Osteoblast (primary cell): Measurements from ENCODE around the gene LCN2. TPM values are rescaled to one million over a fixed set of nuclear protein-coding genes. Genes with fewer than 3 reads are reported as not detected.

Experiments used
- DNase-seq: peaks from one replicate; pipeline ENCODE4 v3.0.0; 2011; ENCODE audit warnings: low spot score, mixed read lengths; ENCODE audit not compliant: insufficient read length; ENCODE audit errors: missing footprints
- H2AFZ ChIP-seq: 2 replicates; pipeline ENCODE4 v1.6.0; 2011; ENCODE audit warnings: mild to moderate bottlenecking, low read length
- H3K27ac ChIP-seq: 2 replicates; pipeline ENCODE4 v1.5.1; 2011; ENCODE audit warnings: mild to moderate bottlenecking, low read depth, low read length, moderate library complexity
- H3K27me3 ChIP-seq: 2 replicates; pipeline ENCODE4 v1.6.0; 2012; ENCODE audit warnings: mild to moderate bottlenecking, control low read depth, inconsistent platforms, low read length, moderate library complexity; ENCODE audit not compliant: insufficient read depth
- H3K36me3 ChIP-seq: 2 replicates; pipeline ENCODE4 v1.5.1; 2011; ENCODE audit warnings: mild to moderate bottlenecking, low read length, control low read depth, moderate library complexity; ENCODE audit not compliant: insufficient read depth
- H3K4me1 ChIP-seq: 2 replicates; pipeline ENCODE4 v1.5.1; 2011; ENCODE audit warnings: mild to moderate bottlenecking, low read length, control low read depth, moderate library complexity; ENCODE audit not compliant: insufficient read depth
- H3K4me2 ChIP-seq: 2 replicates; pipeline ENCODE4 v1.6.0; 2011; ENCODE audit warnings: mild to moderate bottlenecking, low read length; ENCODE audit not compliant: insufficient read depth
- H3K4me3 ChIP-seq: fragments of 200-600 bp; sonication (generic); 3 replicates; pipeline ENCODE4 v1.5.1; 2012; ENCODE audit warnings: mild to moderate bottlenecking, low read length, inconsistent platforms; ENCODE audit not compliant: insufficient read depth
- H3K79me2 ChIP-seq: 2 replicates; pipeline ENCODE4 v1.6.0; 2012; ENCODE audit warnings: mild to moderate bottlenecking, low read length, control low read depth, inconsistent platforms; ENCODE audit not compliant: insufficient read depth
- H3K9me3 ChIP-seq: 2 replicates; pipeline ENCODE4 v1.5.1; 2011; ENCODE audit warnings: low read depth, low read length, control low read depth
- H4K20me1 ChIP-seq: 2 replicates; pipeline ENCODE4 v1.6.0; 2012; ENCODE audit warnings: mild to moderate bottlenecking, low read length, control low read depth; ENCODE audit not compliant: insufficient read depth
- total RNA-seq: library from RNA; depleted of rRNA; stranded (reverse); fragments of >200 nt; gene quantifications from 2 replicates; pipeline ENCODE4 v1.2.3, GENCODE V29; 2012
- TF ChIP-seq, protein P1 (sequence below): IDR thresholded peaks from 2 replicates; pipeline ENCODE4 v1.5.1; 2011; ENCODE audit warnings: mild to moderate bottlenecking, low read depth, low read length, moderate library complexity; ENCODE audit errors: extremely low read depth

The LCN2 gene
- total RNA-seq, 1 donor, result not detected

- Histone ChIP-seq H3K27ac (no peak overlapping the region), H2AFZ (peak overlapping the region; percentile 56), H3K4me3 (no peak overlapping the region), H3K4me1 (peaks cover 18% of the 10 kb centered on the region), H3K27me3 (no peaks in the 10 kb centered on the region), H3K9me3 (no peaks in the 10 kb centered on the region), H3K79me2 (no peaks in the 10 kb centered on the region), H3K4me2 (no peak overlapping the region), H3K36me3 (no peaks in the 10 kb centered on the region), H4K20me1 (peaks cover 2% of the 10 kb centered on the region)
- peak; percentile 85 for DNase-seq
- TF ChIP-seq, protein P1, sequence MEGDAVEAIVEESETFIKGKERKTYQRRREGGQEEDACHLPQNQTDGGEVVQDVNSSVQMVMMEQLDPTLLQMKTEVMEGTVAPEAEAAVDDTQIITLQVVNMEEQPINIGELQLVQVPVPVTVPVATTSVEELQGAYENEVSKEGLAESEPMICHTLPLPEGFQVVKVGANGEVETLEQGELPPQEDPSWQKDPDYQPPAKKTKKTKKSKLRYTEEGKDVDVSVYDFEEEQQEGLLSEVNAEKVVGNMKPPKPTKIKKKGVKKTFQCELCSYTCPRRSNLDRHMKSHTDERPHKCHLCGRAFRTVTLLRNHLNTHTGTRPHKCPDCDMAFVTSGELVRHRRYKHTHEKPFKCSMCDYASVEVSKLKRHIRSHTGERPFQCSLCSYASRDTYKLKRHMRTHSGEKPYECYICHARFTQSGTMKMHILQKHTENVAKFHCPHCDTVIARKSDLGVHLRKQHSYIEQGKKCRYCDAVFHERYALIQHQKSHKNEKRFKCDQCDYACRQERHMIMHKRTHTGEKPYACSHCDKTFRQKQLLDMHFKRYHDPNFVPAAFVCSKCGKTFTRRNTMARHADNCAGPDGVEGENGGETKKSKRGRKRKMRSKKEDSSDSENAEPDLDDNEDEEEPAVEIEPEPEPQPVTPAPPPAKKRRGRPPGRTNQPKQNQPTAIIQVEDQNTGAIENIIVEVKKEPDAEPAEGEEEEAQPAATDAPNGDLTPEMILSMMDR, result no peak
Observed at GRCh38 chr9:128201441-128202369, 52.5 kb downstream of the LCN2 start.

DNA sequence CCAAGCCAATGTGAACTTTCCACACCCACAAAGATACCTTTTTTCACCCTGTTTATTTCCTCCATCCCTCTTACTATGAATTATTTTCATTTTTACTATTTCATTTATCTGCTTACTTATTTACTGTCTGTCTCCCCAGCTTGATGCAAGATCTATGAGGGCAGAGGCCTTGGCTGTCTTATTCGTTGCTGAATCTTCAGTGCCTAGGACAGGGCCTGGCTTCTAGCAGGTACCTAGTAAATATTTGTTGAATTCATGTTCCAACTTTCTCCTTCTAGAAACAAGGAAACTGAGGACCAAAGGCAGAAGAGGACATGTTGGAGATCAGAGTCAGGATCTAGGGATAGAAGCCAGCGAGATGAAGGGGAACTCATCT, 53.4 kb downstream of the LCN2 start:
- Histone ChIP-seq H3K4me2 (peak overlapping the region; percentile 89), H3K27me3 (no peaks in the 10 kb centered on the region), H4K20me1 (peaks cover 2% of the 10 kb centered on the region), H3K9me3 (no peaks in the 10 kb centered on the region), H3K4me1 (peaks cover 18% of the 10 kb centered on the region), H3K4me3 (peak overlapping the region; percentile 74), H2AFZ (peak overlapping the region; percentile 69), H3K79me2 (no peaks in the 10 kb centered on the region), H3K27ac (no peak overlapping the region), H3K36me3 (no peaks in the 10 kb centered on the region)
- TF ChIP-seq, protein P1, result no peak
- no peak for DNase-seq

Other genes starting within 250 kb of the LCN2 start
- gene ST6GALNAC6, start 249.8 kb upstream of the LCN2 start, total RNA-seq, result 52.7 and 53.2 TPM in 2 replicates
- gene ST6GALNAC4, start 232.4 kb upstream of the LCN2 start, total RNA-seq, result 29.5 and 33.7 TPM in 2 replicates
- gene PIP5KL1, start 218.7 kb upstream of the LCN2 start, total RNA-seq, result 2.2 and 3.5 TPM in 2 replicates
- gene DPM2, start 211.6 kb upstream of the LCN2 start, total RNA-seq, result 10.1 and 11.5 TPM in 2 replicates
- 18.0 and 20.6 TPM in 2 replicates for gene EEIG1, start 168.5 kb upstream of the LCN2 start, total RNA-seq
- gene NAIF1, start 82.1 kb upstream of the LCN2 start, total RNA-seq, result 10.1 and 10.6 TPM in 2 replicates
- gene SLC25A25, start 81.2 kb upstream of the LCN2 start, total RNA-seq, result 9.7 and 13.4 TPM in 2 replicates
- 42.7 and 50.3 TPM in 2 replicates for gene PTGES2, start 21.7 kb upstream of the LCN2 start, total RNA-seq
- 24.5 and 33.3 TPM in 2 replicates for gene BBLN, start 10.8 kb downstream of the LCN2 start, total RNA-seq
- gene CIZ1, start 42.1 kb downstream of the LCN2 start, total RNA-seq, result 33.7 and 40.1 TPM in 2 replicates
- 3.6 and 6.5 TPM in 2 replicates for gene DNM1, start 53.9 kb downstream of the LCN2 start, total RNA-seq
- 121 and 137 TPM in 2 replicates for gene GOLGA2, start 126.6 kb downstream of the LCN2 start, total RNA-seq
- gene SWI5, start 126.8 kb downstream of the LCN2 start, total RNA-seq, result 19.2 and 20.3 TPM in 2 replicates
- 16.2 and 16.3 TPM in 2 replicates for gene TRUB2, start 173.0 kb downstream of the LCN2 start, total RNA-seq
- 34.7 and 34.8 TPM in 2 replicates for gene COQ4, start 173.4 kb downstream of the LCN2 start, total RNA-seq
- 21.4 and 23.0 TPM in 2 replicates for gene SLC27A4, start 191.1 kb downstream of the LCN2 start, total RNA-seq
- 29.2 and 35.1 TPM in 2 replicates for gene URM1, start 221.9 kb downstream of the LCN2 start, total RNA-seq